Uterus (tissue), 2 donors: ENCODE measurements around the gene MFSD2B.

ENCODE experiments used
- POLR2A ChIP-seq, 2 donors: fragments of 450-650 bp; IDR thresholded peaks; one replicate each; pipeline ENCODE4 v1.6.1; 2016; ENCODE audit warnings: antibody characterized with exemption in 2 of 2, mild to moderate bottlenecking in 1 of 2, moderate library complexity in 1 of 2
- TF ChIP-seq, protein P1 (sequence below), 4 experiments: fragments of 200-600 bp in 2 of 4; fragments of 450-650 bp in 2 of 4; sonication (generic) in 2 of 4; IDR thresholded peaks; one replicate each; pipeline ENCODE4 v1.5.1; 2016 to 2019; ENCODE audit warnings: antibody characterized with exemption in 4 of 4, mild to moderate bottlenecking in 2 of 4, moderate library complexity in 1 of 4

DNA sequence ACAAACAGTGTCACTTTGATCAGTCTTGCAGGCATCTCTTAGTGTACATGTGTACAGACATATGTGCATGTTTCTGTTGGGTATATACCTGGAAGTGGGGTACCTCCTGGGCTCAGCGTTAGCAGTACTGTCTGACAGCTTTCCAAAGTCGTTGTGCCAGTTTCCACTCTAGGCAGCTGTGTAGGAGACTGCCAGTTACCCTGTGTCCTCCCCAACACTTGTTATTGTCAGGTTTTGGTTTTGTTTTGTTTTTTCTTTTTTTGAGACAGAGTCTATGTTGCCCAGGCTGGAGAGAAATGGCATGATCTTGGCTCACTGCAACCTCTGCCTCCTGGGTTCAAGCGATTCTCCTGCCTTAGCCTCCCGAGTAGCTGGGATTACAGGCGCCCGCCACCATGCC, 45.9 kb downstream of the MFSD2B start:
- TF ChIP-seq, protein P1, sequence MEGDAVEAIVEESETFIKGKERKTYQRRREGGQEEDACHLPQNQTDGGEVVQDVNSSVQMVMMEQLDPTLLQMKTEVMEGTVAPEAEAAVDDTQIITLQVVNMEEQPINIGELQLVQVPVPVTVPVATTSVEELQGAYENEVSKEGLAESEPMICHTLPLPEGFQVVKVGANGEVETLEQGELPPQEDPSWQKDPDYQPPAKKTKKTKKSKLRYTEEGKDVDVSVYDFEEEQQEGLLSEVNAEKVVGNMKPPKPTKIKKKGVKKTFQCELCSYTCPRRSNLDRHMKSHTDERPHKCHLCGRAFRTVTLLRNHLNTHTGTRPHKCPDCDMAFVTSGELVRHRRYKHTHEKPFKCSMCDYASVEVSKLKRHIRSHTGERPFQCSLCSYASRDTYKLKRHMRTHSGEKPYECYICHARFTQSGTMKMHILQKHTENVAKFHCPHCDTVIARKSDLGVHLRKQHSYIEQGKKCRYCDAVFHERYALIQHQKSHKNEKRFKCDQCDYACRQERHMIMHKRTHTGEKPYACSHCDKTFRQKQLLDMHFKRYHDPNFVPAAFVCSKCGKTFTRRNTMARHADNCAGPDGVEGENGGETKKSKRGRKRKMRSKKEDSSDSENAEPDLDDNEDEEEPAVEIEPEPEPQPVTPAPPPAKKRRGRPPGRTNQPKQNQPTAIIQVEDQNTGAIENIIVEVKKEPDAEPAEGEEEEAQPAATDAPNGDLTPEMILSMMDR (IDR thresholded peaks at IDR 0.05), result no peak
- TF ChIP-seq POLR2A (IDR thresholded peaks at IDR 0.05), result no peak
